Osteocyte (in vitro differentiated cells): ENCODE measurements around the gene PTPRD. TPM values are rescaled to one million over a fixed set of nuclear protein-coding genes. Genes with fewer than 3 reads are reported as not detected.

Experiments used
- DNase-seq: peaks from one replicate; pipeline ENCODE4 v3.0.0; 2021; ENCODE audit warnings: mixed read lengths; ENCODE audit not compliant: unreplicated experiment; ENCODE audit errors: extremely low spot score
- H3K27ac Mint-ChIP-seq: one replicate; pipeline ENCODE4 v1.8.0; 2021; ENCODE audit warnings: mild to moderate bottlenecking, mixed read lengths; ENCODE audit not compliant: unreplicated experiment
- H3K27me3 Mint-ChIP-seq: one replicate; pipeline ENCODE4 v1.8.0; 2021; ENCODE audit warnings: mixed read lengths; ENCODE audit not compliant: unreplicated experiment
- H3K36me3 Mint-ChIP-seq: one replicate; pipeline ENCODE4 v1.8.0; 2021; ENCODE audit warnings: mixed read lengths; ENCODE audit not compliant: unreplicated experiment
- H3K4me1 Mint-ChIP-seq: one replicate; pipeline ENCODE4 v1.8.0; 2021; ENCODE audit warnings: mixed read lengths; ENCODE audit not compliant: unreplicated experiment
- H3K4me3 Mint-ChIP-seq: one replicate; pipeline ENCODE4 v1.8.0; 2021; ENCODE audit warnings: mild to moderate bottlenecking, moderate library complexity, mixed read lengths; ENCODE audit not compliant: unreplicated experiment
- H3K9me3 Mint-ChIP-seq: one replicate; pipeline ENCODE4 v1.8.0; 2021; ENCODE audit warnings: mixed read lengths; ENCODE audit not compliant: unreplicated experiment
- CTCF ChIP-seq: fragments of 200-600 bp; sonication (generic); IDR thresholded peaks from 2 replicates; pipeline ENCODE4 v1.5.0; 2021; ENCODE audit warnings: antibody characterized with exemption, mild to moderate bottlenecking, moderate library complexity
- total RNA-seq: library from RNA; stranded (reverse); gene quantifications from 2 replicates; pipeline ENCODE4 v1.2.1, GENCODE V29; 2021

PTPRD gene
- total RNA-seq, 1 donor from 2014 or later: 5.4 TPM

- H3K4me1 Mint-ChIP-seq: peaks cover 2% of the 10 kb centered on the region
- H3K27ac Mint-ChIP-seq: no peak overlapping the region
- H3K4me3 Mint-ChIP-seq: no peak overlapping the region
- H3K36me3 Mint-ChIP-seq: no peaks in the 10 kb centered on the region
- H3K27me3 Mint-ChIP-seq: peaks cover 2% of the 10 kb centered on the region
- peak; percentile 14 for TF ChIP-seq CTCF
- H3K9me3 Mint-ChIP-seq: no peaks in the 10 kb centered on the region
- DNase-seq: no peak
Observed at GRCh38 chr9:9299134-9299533, 1313.7 kb downstream of the PTPRD start.

GRCh38 chr9:9286001-9286400 lies 1326.8 kb downstream of the PTPRD start:
- no peak for TF ChIP-seq CTCF
- no peak overlapping the region for H3K27ac Mint-ChIP-seq
- no peak for DNase-seq
- H3K36me3 Mint-ChIP-seq: no peaks in the 10 kb centered on the region
- peaks cover 27% of the 10 kb centered on the region for H3K4me1 Mint-ChIP-seq
- H3K9me3 Mint-ChIP-seq: no peaks in the 10 kb centered on the region
- H3K4me3 Mint-ChIP-seq: no peak overlapping the region
- H3K27me3 Mint-ChIP-seq: no peaks in the 10 kb centered on the region

- Mint-ChIP-seq H3K36me3 (no peaks in the 10 kb centered on the region), H3K27ac (peak overlapping the region; percentile 38), H3K4me1 (peaks cover 27% of the 10 kb centered on the region), H3K27me3 (no peaks in the 10 kb centered on the region), H3K4me3 (no peak overlapping the region), H3K9me3 (no peaks in the 10 kb centered on the region)
- no peak for DNase-seq
- TF ChIP-seq CTCF: no peak
Observed at GRCh38 chr9:9284201-9284600, 1328.6 kb downstream of the PTPRD start.

- no peak for DNase-seq
- H3K27me3 Mint-ChIP-seq: no peaks in the 10 kb centered on the region
- H3K4me3 Mint-ChIP-seq: no peak overlapping the region
- H3K27ac Mint-ChIP-seq: no peak overlapping the region
- H3K9me3 Mint-ChIP-seq: no peaks in the 10 kb centered on the region
- TF ChIP-seq CTCF: no peak
- no peaks in the 10 kb centered on the region for H3K36me3 Mint-ChIP-seq
- peaks cover 27% of the 10 kb centered on the region for H3K4me1 Mint-ChIP-seq
Observed at GRCh38 chr9:9283159-9283986, 1329.4 kb downstream of the PTPRD start.

GRCh38 chr9:9275601-9276000 lies 1337.2 kb downstream of the PTPRD start:
- no peak overlapping the region for H3K4me3 Mint-ChIP-seq
- H3K4me1 Mint-ChIP-seq: no peaks in the 10 kb centered on the region
- H3K27ac Mint-ChIP-seq: no peak overlapping the region
- no peak for TF ChIP-seq CTCF
- DNase-seq: no peak
- no peaks in the 10 kb centered on the region for H3K36me3 Mint-ChIP-seq
- no peaks in the 10 kb centered on the region for H3K27me3 Mint-ChIP-seq
- H3K9me3 Mint-ChIP-seq: no peaks in the 10 kb centered on the region
